Panc1 (cell line): ENCODE data around the gene PTGER4. TPM values are rescaled to one million over a fixed set of nuclear protein-coding genes. Genes with fewer than 3 reads are reported as not detected.

Experiments used
- ATAC-seq: fragments of 200-7000 bp; cut with Tn5 transposase; 2 replicates; pipeline ENCODE4 v1.9.1; 2020; ENCODE audit warnings: mild to moderate bottlenecking, moderate library complexity
- BruUV-seq: library from RNA; stranded (reverse); fragments of 400-500 nt; replicated peaks from 2 replicates; lab custom pipeline; 2021; lab: Mats Ljungman, UMichigan
- CTCF ChIA-PET: fragments of 300-600 bp; sonication (Branson Sonifier 250); formaldehyde crosslinking; loops from one replicate; lab custom pipeline; 2022; ENCODE audit warnings: antibody characterized with exemption; lab: Charles Lee
- POLR2A ChIA-PET: fragments of 300-600 bp; sonication (Branson Sonifier 250); formaldehyde crosslinking; loops from one replicate; lab custom pipeline; 2022; ENCODE audit warnings: antibody characterized with exemption; lab: Charles Lee
- DNase-seq: peaks from one replicate; pipeline ENCODE4 v3.0.0-alpha.2; 2010; ENCODE audit warnings: low read depth, low spot score
- H3K27ac ChIP-seq: 2 replicates; pipeline ENCODE4 v1.5.1; 2011; ENCODE audit warnings: mild to moderate bottlenecking, low read length, inconsistent platforms
- H3K27me3 ChIP-seq: fragments of 200-500 bp; sonication (Bioruptor generic); 2 replicates; pipeline ENCODE4 v1.6.0; 2014; ENCODE audit warnings: low read length, inconsistent platforms; ENCODE audit not compliant: control insufficient read depth, insufficient read depth
- H3K36me3 ChIP-seq: fragments of 200-500 bp; sonication (Bioruptor generic); 2 replicates; pipeline ENCODE4 v1.5.1; 2014; ENCODE audit warnings: inconsistent platforms, mild to moderate bottlenecking, low read length, moderate library complexity; ENCODE audit not compliant: control insufficient read depth, insufficient read depth
- H3K4me1 ChIP-seq: 2 replicates; pipeline ENCODE4 v1.5.1; 2011; ENCODE audit warnings: inconsistent platforms, mild to moderate bottlenecking, low read length, moderate library complexity; ENCODE audit not compliant: control insufficient read depth, insufficient read depth
- H3K4me3 ChIP-seq, 2 experiments: 2 replicates each; pipeline ENCODE4 v1.5.1; 2011 to 2012; ENCODE audit warnings: low read depth in 2 of 2, low read length in 2 of 2, mild to moderate bottlenecking in 2 of 2, inconsistent platforms in 1 of 2, moderate library complexity in 1 of 2
- H3K9me3 ChIP-seq: fragments of 200-500 bp; sonication (Bioruptor generic); 2 replicates; pipeline ENCODE4 v1.5.1; 2014; ENCODE audit warnings: low read depth, mild to moderate bottlenecking, inconsistent platforms, low read length, moderate library complexity; ENCODE audit not compliant: control insufficient read depth, insufficient read depth
- CTCF ChIP-seq: fragments of 450-650 bp; IDR thresholded peaks from 2 replicates; pipeline ENCODE4 v1.5.1; 2017; ENCODE audit warnings: mild to moderate bottlenecking
- POLR2AphosphoS5 ChIP-seq: IDR thresholded peaks from 2 replicates; pipeline ENCODE4 v1.6.1; 2012; ENCODE audit warnings: mild to moderate bottlenecking, low read depth, low read length, moderate library complexity
- REST ChIP-seq, 2 experiments: IDR thresholded peaks; 2 replicates each; pipeline ENCODE4 v1.6.1; 2011 to 2012; ENCODE audit warnings: low read depth in 2 of 2, control low read depth in 1 of 2, low read length in 1 of 2, mild to moderate bottlenecking in 1 of 2, moderate library complexity in 1 of 2; ENCODE audit not compliant: insufficient read depth in 1 of 2
- SIN3A ChIP-seq: IDR thresholded peaks from 2 replicates; pipeline ENCODE4 v1.6.1; 2012; ENCODE audit warnings: low read depth, mild to moderate bottlenecking, low read length, moderate library complexity, borderline replicate concordance; ENCODE audit not compliant: insufficient read depth
- TCF7L2 ChIP-seq: IDR thresholded peaks from 2 replicates; pipeline ENCODE4 v1.6.1; 2011; ENCODE audit warnings: mild to moderate bottlenecking, low read depth, low read length, inconsistent platforms
- in situ Hi-C: cut with HindIII; loops from 2 replicates; pipeline ENCODE4 v1.10.0; 2016; ENCODE audit warnings: low sequenced_read_pairs, low pct_unique_long_range_greater_than_20kb
- intact Hi-C: fragments of 100-400 bp; cut with micrococcal nuclease; formaldehyde crosslinking; loops from one replicate; pipeline ENCODE4 v1.10.0; 2022; ENCODE audit not compliant: unreplicated experiment
- total RNA-seq: library from RNA; stranded (reverse); gene quantifications from one replicate; pipeline ENCODE4 v1.2.1, GENCODE V29; 2021; ENCODE audit not compliant: unreplicated experiment

The PTGER4 gene
- total RNA-seq, 1 experiment from 2014 or later = 20.0 TPM

DNA sequence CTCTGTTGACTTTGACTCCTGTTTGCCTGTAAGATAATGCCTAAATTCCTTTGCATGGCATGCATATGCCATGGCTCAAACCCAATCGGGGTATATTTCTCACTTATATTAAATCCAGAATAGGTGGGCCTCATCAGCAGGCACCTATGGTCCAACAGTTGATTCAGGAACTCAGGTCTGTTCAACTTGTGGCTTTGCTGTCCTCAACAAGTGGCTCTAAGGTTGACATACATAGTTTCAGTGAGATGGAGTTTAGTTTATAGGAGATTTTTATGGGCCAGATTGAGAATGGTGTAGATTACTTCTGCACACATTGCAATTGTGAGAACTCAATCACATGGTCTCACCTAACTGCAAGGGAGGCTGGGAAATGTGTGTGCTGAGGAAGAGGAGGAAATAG, 31.6 kb upstream of the PTGER4 start:
- BruUV-seq = no TSS peak
- ATAC-seq (no peak), DNase-seq (no peak)
- no peak for TF ChIP-seq POLR2AphosphoS5
- TF ChIP-seq REST (IDR thresholded peaks at IDR 0.05; ENCODE audit: insufficient read depth in 1 of 2, low read depth in 2 of 2, low read length in 1 of 2) = no peak
- TF ChIP-seq CTCF = no peak
- TF ChIP-seq TCF7L2 = no peak
- no peak overlapping the region for H3K4me3 ChIP-seq
- H3K36me3 ChIP-seq = no peaks in the 10 kb centered on the region
- no peaks in the 10 kb centered on the region for H3K4me1 ChIP-seq
- in situ Hi-C loops (no loop called here), intact Hi-C loops (no loop called here)
- H3K9me3 ChIP-seq = no peaks in the 10 kb centered on the region
- CTCF ChIA-PET = no interaction called here
- no peak overlapping the region for H3K27ac ChIP-seq
- POLR2A ChIA-PET = no interaction called here
- H3K27me3 ChIP-seq = no peaks in the 10 kb centered on the region

- Histone ChIP-seq H3K4me1 (no peaks in the 10 kb centered on the region), H3K4me3 (no peak overlapping the region), H3K36me3 (no peaks in the 10 kb centered on the region), H3K9me3 (no peaks in the 10 kb centered on the region), H3K27me3 (no peaks in the 10 kb centered on the region), H3K27ac (no peak overlapping the region)
- ATAC-seq = no peak
- DNase-seq = no peak
- TF ChIP-seq SIN3A (no peak), TCF7L2 (no peak), REST (IDR thresholded peaks at IDR 0.05; ENCODE audit: insufficient read depth in 1 of 2, low read depth in 2 of 2, low read length in 1 of 2) (no peak), POLR2AphosphoS5 (no peak), CTCF (no peak)
- no TSS peak for BruUV-seq
- POLR2A ChIA-PET = interaction anchor here (0.7 kb wide), 1 partner anchor 75 kb away, joined by 3 read pairs; no protein-coding TSS in a partner anchor
- in situ Hi-C loops (no loop called here), intact Hi-C loops (no loop called here)
- CTCF ChIA-PET = no interaction called here
Observed at GRCh38 chr5:40649463-40650030, 30.2 kb upstream of the PTGER4 start.
